Common myeloid progenitor, CD34-positive (primary cell): ENCODE results near the gene OIP5.

ENCODE experiments used
- CTCF ChIA-PET: fragments of 350-600 bp; sonication (Branson Sonifier 250); formaldehyde crosslinking; loops from one replicate; lab custom pipeline; 2021; ENCODE audit warnings: antibody characterized with exemption; lab: Charles Lee
- POLR2A ChIA-PET: fragments of 350-600 bp; sonication (Branson Sonifier 250); formaldehyde crosslinking; loops from one replicate; lab custom pipeline; 2021; ENCODE audit warnings: antibody characterized with exemption; lab: Charles Lee
- DNase-seq, 3 donors: peaks; one replicate each; pipeline versions ENCODE4 v3.0.0 to v3.0.0-alpha.2; 2013
- H3K27ac ChIP-seq, 2 experiments: 1 replicate in 1 of 2; 2 replicates in 1 of 2; pipeline ENCODE4 v1.7.0; 2013; ENCODE audit warnings: inconsistent platforms in 2 of 2, low read length in 2 of 2, mild to moderate bottlenecking in 2 of 2, low read depth in 1 of 2, moderate library complexity in 1 of 2; ENCODE audit not compliant: severe bottlenecking in 2 of 2, insufficient read depth in 1 of 2, poor library complexity in 1 of 2
- H3K27me3 ChIP-seq, 5 experiments: replicated peaks in 2 of 5; 1 replicate in 3 of 5; 2 replicates in 2 of 5; pipeline versions ENCODE4 v1.6.1 to v1.7.0; 2013; ENCODE audit warnings: low read length in 4 of 5, mild to moderate bottlenecking in 2 of 5, moderate library complexity in 2 of 5, inconsistent platforms in 1 of 5; ENCODE audit not compliant: insufficient read depth in 5 of 5, control insufficient read depth in 4 of 5
- H3K36me3 ChIP-seq, 4 experiments: 1 replicate in 2 of 4; 2 replicates in 2 of 4; pipeline versions ENCODE4 v1.6.1 to v1.7.0; 2013; ENCODE audit warnings: low read length in 3 of 4, control low read depth in 1 of 4, mild to moderate bottlenecking in 1 of 4; ENCODE audit not compliant: control insufficient read depth in 4 of 4, insufficient read depth in 4 of 4
- H3K4me1 ChIP-seq, 4 experiments: 1 replicate in 3 of 4; 2 replicates in 1 of 4; pipeline versions ENCODE4 v1.6.1 to v1.7.1; 2013; ENCODE audit warnings: low read length in 3 of 4, mild to moderate bottlenecking in 3 of 4, control low read depth in 1 of 4, inconsistent platforms in 1 of 4, moderate library complexity in 1 of 4; ENCODE audit not compliant: control insufficient read depth in 4 of 4, insufficient read depth in 4 of 4; ENCODE audit errors: control extremely low read depth in 1 of 4
- H3K4me3 ChIP-seq, 7 experiments: 1 replicate in 4 of 7; 2 replicates in 3 of 7; pipeline versions ENCODE4 v1.5.1 to v1.7.0; 2013; ENCODE audit warnings: mild to moderate bottlenecking in 7 of 7, low read length in 6 of 7, moderate library complexity in 6 of 7, inconsistent platforms in 2 of 7, low read depth in 2 of 7, control low read depth in 1 of 7; ENCODE audit not compliant: insufficient read depth in 4 of 7, control insufficient read depth in 1 of 7; ENCODE audit errors: extremely low read depth in 1 of 7
- H3K9me3 ChIP-seq, 5 experiments: 1 replicate in 4 of 5; 2 replicates in 1 of 5; pipeline versions ENCODE4 v1.6.1 to v1.7.1; 2013; ENCODE audit warnings: low read length in 4 of 5, mild to moderate bottlenecking in 2 of 5, inconsistent platforms in 1 of 5, low read depth in 1 of 5, moderate library complexity in 1 of 5; ENCODE audit not compliant: control insufficient read depth in 4 of 5, insufficient read depth in 2 of 5; ENCODE audit errors: control extremely low read depth in 1 of 5
- WGBS: methylation state at CpG from one replicate; pipeline ENCODE4 v1.1.5; 2013; ENCODE audit not compliant: insufficient coverage; 5-methylcytosine and 5-hydroxymethylcytosine counted together

OIP5 gene

DNA sequence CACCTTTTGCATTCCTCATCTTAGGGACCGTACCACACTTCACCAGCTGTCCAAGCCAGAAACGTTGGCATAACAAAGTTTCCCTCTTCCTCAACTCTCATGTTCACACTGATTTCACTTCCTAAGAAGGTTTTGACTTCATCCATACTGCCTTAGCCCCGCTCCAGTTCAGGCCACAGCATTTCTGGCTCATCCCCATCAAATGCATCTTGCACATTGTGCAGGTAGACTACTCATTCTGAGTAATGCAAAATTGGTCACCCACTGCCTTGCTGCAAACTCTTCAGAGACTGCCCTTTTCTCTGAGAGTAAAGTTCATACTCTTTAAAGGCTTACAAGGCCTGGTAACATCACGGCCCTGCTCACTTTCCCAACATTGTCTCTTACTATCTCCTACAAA is 9.1 kb upstream of the OIP5 start:
- no peaks in the 10 kb centered on the region for H3K27me3 ChIP-seq
- POLR2A ChIA-PET: no interaction called here
- no peak overlapping the region for H3K4me3 ChIP-seq
- H3K4me1 ChIP-seq: peaks cover 0 to 4% (median 2%) of the 10 kb centered on the region in 4 experiments
- H3K27ac ChIP-seq: no peak overlapping the region
- CTCF ChIA-PET: interaction anchor here (1.0 to 1.4 kb wide), 2 partner anchors 11 to 100 kb away, joined by 3 to 4 read pairs; no protein-coding TSS in a partner anchor
- no peak for DNase-seq
- 91% methylated on average over 3 of the region's 4 CpGs for WGBS
- peaks cover 7 to 73% (median 27%) of the 10 kb centered on the region in 4 experiments for H3K36me3 ChIP-seq
- H3K9me3 ChIP-seq: no peaks in the 10 kb centered on the region

DNA sequence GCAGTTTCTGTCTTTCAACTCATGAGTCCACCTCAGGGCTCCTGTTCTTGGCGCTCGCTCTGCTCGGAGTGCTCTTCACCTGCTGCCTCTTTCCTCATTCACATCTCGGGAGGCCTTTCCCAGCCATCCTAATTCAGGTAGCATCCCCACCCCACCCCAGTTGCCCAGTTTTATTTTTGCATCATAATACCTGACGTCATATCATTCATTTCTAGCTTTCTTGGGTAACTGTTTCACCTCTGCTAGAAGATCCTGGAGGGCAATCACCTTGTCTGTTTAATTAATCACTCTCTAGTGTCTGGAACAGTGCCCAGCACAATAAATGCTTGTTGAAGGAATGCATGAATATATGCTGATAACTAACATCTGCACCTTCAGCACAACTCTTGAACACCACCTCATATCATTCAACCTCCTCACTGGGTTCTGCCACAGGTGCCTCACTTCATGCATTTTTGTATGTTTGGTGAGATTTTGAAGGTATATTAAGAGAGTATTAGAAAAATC is 7.9 kb upstream of the OIP5 start:
- ChIA-PET CTCF (interaction anchor here (0.8 kb wide), 1 partner anchor 33 kb away, joined by 3 read pairs; no protein-coding TSS in a partner anchor), POLR2A (no interaction called here)
- DNase-seq: no peak
- Histone ChIP-seq H3K9me3 (no peaks in the 10 kb centered on the region), H3K4me1 (peaks cover 0 to 5% (median 4%) of the 10 kb centered on the region in 4 experiments), H3K4me3 (no peak overlapping the region), H3K27me3 (no peaks in the 10 kb centered on the region), H3K27ac (no peak overlapping the region), H3K36me3 (peaks cover 7 to 66% (median 22%) of the 10 kb centered on the region in 4 experiments)
- 90% methylated on average over 5 of the region's 5 CpGs for WGBS

GRCh38 chr15:41337631-41338522 is 5.5 kb upstream of the OIP5 start:
- DNase-seq: no peak
- Histone ChIP-seq H3K27ac (no peak overlapping the region), H3K4me1 (peaks cover 3 to 21% (median 10%) of the 10 kb centered on the region in 4 experiments), H3K4me3 (no peak overlapping the region), H3K27me3 (no peaks in the 10 kb centered on the region), H3K9me3 (no peaks in the 10 kb centered on the region), H3K36me3 (peaks cover 7 to 46% (median 15%) of the 10 kb centered on the region in 4 experiments)
- 97% methylated on average over 9 of the region's 13 CpGs for WGBS
- ChIA-PET CTCF (no interaction called here), POLR2A (interaction anchor here (0.6 kb wide), 2 partner anchors 8 to 25 kb away, joined by 3 to 4 read pairs; no protein-coding TSS in a partner anchor)

DNA sequence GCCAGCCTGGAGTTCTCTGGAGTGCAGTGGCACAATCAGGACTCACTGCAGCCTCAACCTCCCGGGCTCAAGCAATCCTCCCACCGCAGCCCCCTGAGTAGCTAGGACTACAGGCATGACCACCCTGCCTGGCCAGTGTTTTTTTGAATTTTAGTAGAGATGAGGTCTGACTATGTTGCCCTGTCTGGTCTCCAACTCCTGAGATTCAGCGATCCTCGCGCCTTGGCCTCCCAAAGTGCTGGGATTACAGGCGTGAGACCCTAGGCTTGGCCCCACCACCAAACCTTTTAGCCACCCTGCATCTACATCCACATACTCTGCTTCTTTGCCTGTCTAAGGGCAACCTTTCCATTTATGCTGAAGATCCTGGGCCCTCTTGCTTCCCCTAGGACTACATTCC is 4.7 kb upstream of the OIP5 start:
- H3K36me3 ChIP-seq: peaks cover 5 to 39% (median 14%) of the 10 kb centered on the region in 4 experiments
- H3K4me1 ChIP-seq: peaks cover 3 to 21% (median 10%) of the 10 kb centered on the region in 4 experiments
- no peak for DNase-seq
- WGBS: 96% methylated on average over 4 of the region's 6 CpGs
- CTCF ChIA-PET: no interaction called here
- no peaks in the 10 kb centered on the region for H3K9me3 ChIP-seq
- H3K4me3 ChIP-seq: no peak overlapping the region
- POLR2A ChIA-PET: interaction anchor here (0.6 kb wide), 1 partner anchor 9 kb away, joined by 3 read pairs; no protein-coding TSS in a partner anchor
- H3K27me3 ChIP-seq: no peaks in the 10 kb centered on the region
- no peak overlapping the region for H3K27ac ChIP-seq

DNA sequence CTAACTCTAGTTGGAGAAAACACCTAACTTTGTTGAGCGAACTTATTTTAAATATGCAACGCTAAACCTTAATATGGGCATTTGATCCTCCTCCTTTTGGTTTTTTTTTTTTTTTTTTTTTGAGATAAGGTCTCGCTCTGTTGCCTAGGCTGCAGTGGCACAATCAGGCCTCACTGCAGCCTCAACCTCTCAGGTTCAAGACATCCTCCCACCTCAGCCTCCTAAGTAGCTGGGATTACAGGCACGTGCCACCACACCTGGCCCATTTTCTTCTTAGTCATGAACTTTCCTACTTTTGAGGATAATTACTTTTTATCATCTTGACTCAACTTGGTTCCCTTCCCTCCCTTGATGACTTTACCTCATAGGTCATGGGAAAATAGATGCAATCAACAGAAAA is 4.2 kb upstream of the OIP5 start:
- H3K9me3 ChIP-seq: no peaks in the 10 kb centered on the region
- H3K4me3 ChIP-seq: no peak overlapping the region
- WGBS: 100% methylated on average over 1 of the region's 4 CpGs
- H3K27me3 ChIP-seq: no peaks in the 10 kb centered on the region
- H3K36me3 ChIP-seq: peaks cover 3 to 34% (median 10%) of the 10 kb centered on the region in 4 experiments
- POLR2A ChIA-PET: no interaction called here
- CTCF ChIA-PET: no interaction called here
- H3K4me1 ChIP-seq: peaks cover 3 to 22% (median 11%) of the 10 kb centered on the region in 4 experiments
- peak in 2 of 3 donors; percentile 11 to 17 for DNase-seq
- no peak overlapping the region for H3K27ac ChIP-seq

- DNase-seq: no peak
- CTCF ChIA-PET: interaction anchor here (1.0 kb wide), 1 partner anchor 13 kb away, joined by 3 read pairs; no protein-coding TSS in a partner anchor
- H3K27ac ChIP-seq: peak overlapping the region in 1 of 2 experiments; percentile 91
- peak overlapping the region in 3 of 7 experiments; percentile 19 to 98 (median 94) for H3K4me3 ChIP-seq
- H3K36me3 ChIP-seq: peaks cover 0 to 16% (median 2%) of the 10 kb centered on the region in 4 experiments
- WGBS: no CpG with 5 or more reads among the region's 12 CpGs
- no peaks in the 10 kb centered on the region for H3K27me3 ChIP-seq
- no peaks in the 10 kb centered on the region for H3K9me3 ChIP-seq
- peaks cover 3 to 29% (median 18%) of the 10 kb centered on the region in 4 experiments for H3K4me1 ChIP-seq
- POLR2A ChIA-PET: no interaction called here
These were observed 2.1 kb upstream of the OIP5 start for GRCh38 chr15:41334293-41335120.
